ENCODE measurements around the gene TMEM255B. TPM values are rescaled to one million over a fixed set of nuclear protein-coding genes. Genes with fewer than 3 reads are reported as not detected.

Gene TMEM255B
- total RNA-seq, 1 experiment from 2014 or later: 4.7 TPM

GRCh38 chr13:113729187-113730019 is 29.6 kb upstream of the TMEM255B start (continued):
- TF ChIP-seq E2F1 (CRISPR knock-in tag; IDR thresholded peaks at IDR 0.05): no peak
- TF ChIP-seq ZNF138 (CRISPR knock-in tag; conservative IDR thresholded peaks at IDR 0.05): no peak
- TF ChIP-seq JAZF1 (CRISPR knock-in tag; IDR thresholded peaks at IDR 0.05): no peak
- no peak for TF ChIP-seq SMAD4 (CRISPR knock-in tag; IDR thresholded peaks at IDR 0.05)
- TF ChIP-seq SOX15 (CRISPR knock-in tag; IDR thresholded peaks at IDR 0.05): no peak
- TF ChIP-seq NFATC4 (CRISPR knock-in tag; IDR thresholded peaks at IDR 0.05): no peak
- no peak for TF ChIP-seq ZNF219 (CRISPR knock-in tag; IDR thresholded peaks at IDR 0.05; ENCODE audit: borderline replicate concordance)

GRCh38 chr13:113730258-113730691 is 28.8 kb upstream of the TMEM255B start:
- CTCF ChIA-PET: interaction anchor here (0.8 to 1.6 kb wide), 2 partner anchors 72 to 174 kb away, joined by 3 to 8 read pairs; no protein-coding TSS in a partner anchor
- TF ChIP-seq SMAD4 (CRISPR knock-in tag; IDR thresholded peaks at IDR 0.05): no peak
- POLR2A ChIA-PET: no interaction called here
- H3K4me3 Mint-ChIP-seq: peak overlapping the region; percentile 8; the same call in 1 of the 2 replicates
- H3K4me1 Mint-ChIP-seq: no peaks in the 10 kb centered on the region
- no peak; the same call in 1 of the 2 replicates for ATAC-seq
- no peak overlapping the region for H3K27ac Mint-ChIP-seq
- H3K9me3 Mint-ChIP-seq: peaks cover 11% of the 10 kb centered on the region
- peaks cover 24% of the 10 kb centered on the region for H3K27me3 Mint-ChIP-seq (ENCODE audit: low read depth)
- no peak for DNase-seq (ENCODE audit: low spot score)
- H3K36me3 Mint-ChIP-seq: peaks cover 2% of the 10 kb centered on the region; the same call in 1 of the 2 replicates

DNA sequence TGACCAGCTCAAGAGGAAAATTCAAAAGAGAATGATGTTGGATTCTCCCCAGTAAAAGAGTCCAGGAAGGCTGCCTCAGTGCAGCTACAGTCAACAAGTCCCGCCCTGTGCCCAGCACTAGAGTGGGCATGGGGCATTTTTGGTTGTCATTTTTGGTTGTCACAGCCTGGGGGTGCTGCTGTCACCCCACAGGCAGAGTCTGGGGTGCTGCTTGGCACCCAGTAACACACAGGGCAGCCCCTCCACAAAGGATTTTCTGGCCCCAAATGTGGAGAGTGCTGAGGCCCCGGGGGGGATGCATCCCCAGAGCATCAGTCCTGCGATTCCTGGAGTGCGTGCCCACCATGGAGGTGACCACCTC is 28.2 kb upstream of the TMEM255B start:
- Mint-ChIP-seq H3K4me1 (no peaks in the 10 kb centered on the region), H3K27ac (no peak overlapping the region), H3K27me3 (ENCODE audit: low read depth) (peaks cover 24% of the 10 kb centered on the region), H3K36me3 (peaks cover 2% of the 10 kb centered on the region; the same call in 1 of the 2 replicates), H3K4me3 (no peak overlapping the region), H3K9me3 (peaks cover 11% of the 10 kb centered on the region)
- TF ChIP-seq TEAD1 (CRISPR knock-in tag; IDR thresholded peaks at IDR 0.05): no peak
- TF ChIP-seq SOX15 (CRISPR knock-in tag; IDR thresholded peaks at IDR 0.05): no peak
- TF ChIP-seq STAT6 (CRISPR knock-in tag; conservative IDR thresholded peaks at IDR 0.05; ENCODE audit: low read depth): no peak
- no peak for TF ChIP-seq FOXJ3 (CRISPR knock-in tag; IDR thresholded peaks at IDR 0.05; ENCODE audit: borderline replicate concordance)
- no peak for TF ChIP-seq RELA (CRISPR knock-in tag; IDR thresholded peaks at IDR 0.05; ENCODE audit: borderline replicate concordance)
- TF ChIP-seq NR2C2 (CRISPR knock-in tag; IDR thresholded peaks at IDR 0.05): no peak
- TF ChIP-seq ZBTB21 (CRISPR knock-in tag; IDR thresholded peaks at IDR 0.05; ENCODE audit: borderline replicate concordance): no peak
- TF ChIP-seq NR3C1 (CRISPR knock-in tag; conservative IDR thresholded peaks at IDR 0.05; ENCODE audit: low read depth): no peak
- TF ChIP-seq, protein P1, sequence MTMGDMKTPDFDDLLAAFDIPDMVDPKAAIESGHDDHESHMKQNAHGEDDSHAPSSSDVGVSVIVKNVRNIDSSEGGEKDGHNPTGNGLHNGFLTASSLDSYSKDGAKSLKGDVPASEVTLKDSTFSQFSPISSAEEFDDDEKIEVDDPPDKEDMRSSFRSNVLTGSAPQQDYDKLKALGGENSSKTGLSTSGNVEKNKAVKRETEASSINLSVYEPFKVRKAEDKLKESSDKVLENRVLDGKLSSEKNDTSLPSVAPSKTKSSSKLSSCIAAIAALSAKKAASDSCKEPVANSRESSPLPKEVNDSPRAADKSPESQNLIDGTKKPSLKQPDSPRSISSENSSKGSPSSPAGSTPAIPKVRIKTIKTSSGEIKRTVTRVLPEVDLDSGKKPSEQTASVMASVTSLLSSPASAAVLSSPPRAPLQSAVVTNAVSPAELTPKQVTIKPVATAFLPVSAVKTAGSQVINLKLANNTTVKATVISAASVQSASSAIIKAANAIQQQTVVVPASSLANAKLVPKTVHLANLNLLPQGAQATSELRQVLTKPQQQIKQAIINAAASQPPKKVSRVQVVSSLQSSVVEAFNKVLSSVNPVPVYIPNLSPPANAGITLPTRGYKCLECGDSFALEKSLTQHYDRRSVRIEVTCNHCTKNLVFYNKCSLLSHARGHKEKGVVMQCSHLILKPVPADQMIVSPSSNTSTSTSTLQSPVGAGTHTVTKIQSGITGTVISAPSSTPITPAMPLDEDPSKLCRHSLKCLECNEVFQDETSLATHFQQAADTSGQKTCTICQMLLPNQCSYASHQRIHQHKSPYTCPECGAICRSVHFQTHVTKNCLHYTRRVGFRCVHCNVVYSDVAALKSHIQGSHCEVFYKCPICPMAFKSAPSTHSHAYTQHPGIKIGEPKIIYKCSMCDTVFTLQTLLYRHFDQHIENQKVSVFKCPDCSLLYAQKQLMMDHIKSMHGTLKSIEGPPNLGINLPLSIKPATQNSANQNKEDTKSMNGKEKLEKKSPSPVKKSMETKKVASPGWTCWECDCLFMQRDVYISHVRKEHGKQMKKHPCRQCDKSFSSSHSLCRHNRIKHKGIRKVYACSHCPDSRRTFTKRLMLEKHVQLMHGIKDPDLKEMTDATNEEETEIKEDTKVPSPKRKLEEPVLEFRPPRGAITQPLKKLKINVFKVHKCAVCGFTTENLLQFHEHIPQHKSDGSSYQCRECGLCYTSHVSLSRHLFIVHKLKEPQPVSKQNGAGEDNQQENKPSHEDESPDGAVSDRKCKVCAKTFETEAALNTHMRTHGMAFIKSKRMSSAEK (CRISPR knock-in tag; IDR thresholded peaks at IDR 0.05; ENCODE audit: borderline replicate concordance): no peak
- TF ChIP-seq ZNF396 (CRISPR knock-in tag; IDR thresholded peaks at IDR 0.05; ENCODE audit: borderline replicate concordance): no peak
- no peak for TF ChIP-seq NFYB (CRISPR knock-in tag; conservative IDR thresholded peaks at IDR 0.05; ENCODE audit: low read depth)
- TF ChIP-seq CREM (CRISPR knock-in tag; IDR thresholded peaks at IDR 0.05): no peak
- TF ChIP-seq, protein P2, sequence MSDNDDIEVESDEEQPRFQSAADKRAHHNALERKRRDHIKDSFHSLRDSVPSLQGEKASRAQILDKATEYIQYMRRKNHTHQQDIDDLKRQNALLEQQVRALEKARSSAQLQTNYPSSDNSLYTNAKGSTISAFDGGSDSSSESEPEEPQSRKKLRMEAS (CRISPR knock-in tag; IDR thresholded peaks at IDR 0.05): no peak
- CTCF ChIA-PET: interaction anchor here (1.6 kb wide), 1 partner anchor 71 kb away, joined by 8 read pairs; no protein-coding TSS in a partner anchor
- POLR2A ChIA-PET: no interaction called here
- ATAC-seq: no peak
- DNase-seq (ENCODE audit: low spot score): no peak
